Adrenal gland (tissue), 5 donors: ENCODE measurements around the gene IMMP2L.

Experiments
- CTCF ChIP-seq, 6 experiments: fragments of 450-650 bp in 4 of 6; fragments of 200-600 bp in 2 of 6; sonication (generic) in 1 of 6; IDR thresholded peaks; 1 replicate in 5 of 6; 2 replicates in 1 of 6; pipeline versions ENCODE4 v1.5.1 to v1.8.0; 2016 to 2021; ENCODE audit warnings: antibody characterized with exemption in 6 of 6, mild to moderate bottlenecking in 2 of 6, moderate library complexity in 1 of 6
- POLR2A ChIP-seq, 2 donors: fragments of 450-650 bp; IDR thresholded peaks; one replicate each; pipeline ENCODE4 v1.6.1; 2017; ENCODE audit warnings: antibody characterized with exemption in 2 of 2, mild to moderate bottlenecking in 2 of 2, moderate library complexity in 1 of 2
- donor health status: DM: no; HTN: no; CAD: no.

- no peak for TF ChIP-seq CTCF (IDR thresholded peaks at IDR 0.05)
- no peak for TF ChIP-seq POLR2A (IDR thresholded peaks at IDR 0.05)
Observed at GRCh38 chr7:111483078-111483477, 79.2 kb downstream of the IMMP2L start.
